Endothelial cell of umbilical vein (primary cell): ENCODE results near the gene PATE3.

Experiments
- CTCF ChIP-seq, 2 donors: IDR thresholded peaks; 1 replicate in 1 of 2; 2 replicates in 1 of 2; pipeline ENCODE4 v1.5.1; 2011; ENCODE audit warnings: low read length in 2 of 2, mild to moderate bottlenecking in 2 of 2, moderate library complexity in 2 of 2, control low read depth in 1 of 2, inconsistent platforms in 1 of 2, low read depth in 1 of 2; ENCODE audit not compliant: insufficient read depth in 1 of 2; ENCODE audit errors: extremely low read depth in 1 of 2
- EZH2 ChIP-seq: IDR thresholded peaks from 2 replicates; pipeline ENCODE4 v1.6.1; 2012; ENCODE audit warnings: borderline replicate concordance, low read depth, mild to moderate bottlenecking, moderate library complexity, low read length, inconsistent platforms; ENCODE audit not compliant: severe bottlenecking
- GATA2 ChIP-seq: IDR thresholded peaks from 2 replicates; pipeline ENCODE4 v1.7.0; 2011; ENCODE audit warnings: low read depth, mild to moderate bottlenecking, moderate library complexity, mixed read lengths, low read length; ENCODE audit not compliant: insufficient read length, insufficient read depth
- JUN ChIP-seq: IDR thresholded peaks from 2 replicates; pipeline ENCODE4 v1.6.1; 2011; ENCODE audit warnings: borderline replicate concordance, low read depth; ENCODE audit not compliant: insufficient read length, insufficient read depth
- MAX ChIP-seq: IDR thresholded peaks from 2 replicates; pipeline ENCODE4 v1.6.1; 2011; ENCODE audit not compliant: insufficient read depth, insufficient read length
- MYC ChIP-seq: IDR thresholded peaks from one replicate; pipeline ENCODE4 v1.6.1; 2011; ENCODE audit warnings: mild to moderate bottlenecking, low read depth, low read length
- POLR2A ChIP-seq: IDR thresholded peaks from 2 replicates; pipeline ENCODE4 v1.6.1; 2012; ENCODE audit warnings: low read depth, mild to moderate bottlenecking, control low read depth, low read length
- POLR2AphosphoS5 ChIP-seq: IDR thresholded peaks from 2 replicates; pipeline ENCODE4 v1.6.1; 2012; ENCODE audit warnings: low read depth, mild to moderate bottlenecking, control low read depth, low read length, moderate library complexity; ENCODE audit not compliant: insufficient read depth

- no peak for TF ChIP-seq POLR2A
- TF ChIP-seq MAX = no peak
- TF ChIP-seq POLR2AphosphoS5 = no peak
- no peak for TF ChIP-seq CTCF (IDR thresholded peaks at IDR 0.05; ENCODE audit: extremely low read depth in 1 of 2, insufficient read depth in 1 of 2, low read depth in 1 of 2, low read length in 2 of 2)
- TF ChIP-seq MYC = no peak
- TF ChIP-seq JUN = no peak
- no peak for TF ChIP-seq EZH2
- TF ChIP-seq GATA2 = no peak
These were observed 45.1 kb downstream of the PATE3 start, which contains the start of gene PATE4 for GRCh38 chr11:125833016-125833415.
